ENCODE results near the gene ACO2.

ACO2 gene

DNA sequence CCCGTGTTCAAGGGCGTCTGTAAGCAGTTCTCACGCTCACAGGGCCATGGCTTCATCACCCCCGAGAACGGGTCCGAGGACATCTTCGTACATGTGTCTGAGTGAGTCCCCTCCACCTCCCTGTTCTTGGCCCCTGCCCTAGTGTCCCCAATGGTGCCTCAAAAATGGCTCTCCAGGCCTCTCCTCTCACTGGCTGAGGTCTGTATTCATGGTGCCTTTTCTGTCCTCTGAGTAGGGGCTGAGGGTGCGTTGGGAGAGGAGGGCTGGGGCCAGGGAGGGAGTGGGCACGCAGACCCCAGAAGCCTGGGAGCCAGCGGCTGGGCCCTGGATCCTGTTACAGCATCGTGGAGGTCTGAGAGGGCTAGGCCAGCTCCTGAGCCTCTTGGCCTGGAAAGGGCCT, 104.8 kb downstream of the ACO2 start:
- no peak for DNase-seq

DNA sequence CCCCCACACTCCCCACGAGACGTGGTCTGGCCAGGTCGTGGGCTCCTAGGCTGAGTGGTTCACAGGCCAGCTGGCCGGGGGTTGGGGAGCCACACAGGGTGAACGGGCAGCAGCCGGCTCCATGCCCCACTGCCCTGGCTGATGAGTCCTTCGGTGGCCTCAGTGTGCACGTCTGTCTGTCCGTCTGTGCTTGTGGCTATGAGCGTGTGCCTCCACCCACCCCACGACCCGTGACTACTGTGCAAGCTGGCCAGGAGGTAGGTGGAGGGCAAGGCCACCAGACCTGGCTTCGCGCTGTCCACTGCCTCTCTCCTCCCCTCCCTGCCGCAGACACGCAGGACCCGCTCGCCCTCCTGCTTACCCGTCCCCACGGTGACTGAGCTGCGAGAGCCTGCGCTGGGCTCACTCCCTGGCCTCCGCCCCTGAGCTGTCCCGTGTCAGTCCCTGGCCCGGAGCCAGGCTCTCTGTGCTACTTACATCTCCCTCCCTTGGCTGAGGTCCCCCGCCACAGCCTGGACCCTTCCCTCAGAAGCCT, 106.0 kb downstream of the ACO2 start:
- DNase-seq: no peak

DNA sequence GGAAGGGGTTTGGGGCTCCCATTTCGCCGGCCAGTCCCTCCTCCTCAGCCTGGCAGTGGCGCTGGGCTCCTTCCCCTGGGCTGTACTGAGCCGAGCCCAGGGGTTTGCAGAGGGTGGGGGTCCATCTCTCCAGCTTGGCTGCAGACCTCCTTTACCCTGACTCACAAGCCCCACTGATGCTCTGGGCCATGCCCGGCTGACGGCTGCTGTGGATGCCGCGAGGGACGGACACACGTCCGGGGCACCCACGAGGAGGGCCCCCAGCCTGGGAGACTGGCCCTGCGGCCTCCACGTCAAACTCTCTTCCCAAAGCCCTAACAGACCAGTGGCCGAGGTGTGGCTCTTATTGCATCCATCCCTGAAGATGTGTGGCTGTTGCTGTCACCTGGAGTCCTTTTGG, 106.6 kb downstream of the ACO2 start:
- no peak for DNase-seq

DNA sequence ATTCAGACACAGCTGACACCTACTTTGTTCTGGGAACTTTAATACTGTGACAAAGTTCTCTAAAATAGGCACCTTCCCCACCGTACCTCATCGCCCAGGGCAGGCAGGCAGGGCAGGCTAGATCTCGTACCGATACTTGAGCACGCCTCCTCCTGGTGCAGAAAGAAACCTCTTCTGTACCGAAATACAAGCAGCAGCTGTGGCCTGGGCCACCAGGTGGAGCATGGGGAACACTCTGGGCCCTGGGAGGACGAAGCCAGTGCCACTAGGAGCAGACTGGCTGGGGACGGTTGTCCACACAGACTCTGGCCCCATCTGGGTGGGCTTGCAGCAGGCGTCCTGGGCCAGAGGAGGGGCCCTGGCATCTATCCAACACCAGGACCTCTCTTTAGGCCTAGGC, 108.0 kb downstream of the ACO2 start:
- no peak for DNase-seq

DNA sequence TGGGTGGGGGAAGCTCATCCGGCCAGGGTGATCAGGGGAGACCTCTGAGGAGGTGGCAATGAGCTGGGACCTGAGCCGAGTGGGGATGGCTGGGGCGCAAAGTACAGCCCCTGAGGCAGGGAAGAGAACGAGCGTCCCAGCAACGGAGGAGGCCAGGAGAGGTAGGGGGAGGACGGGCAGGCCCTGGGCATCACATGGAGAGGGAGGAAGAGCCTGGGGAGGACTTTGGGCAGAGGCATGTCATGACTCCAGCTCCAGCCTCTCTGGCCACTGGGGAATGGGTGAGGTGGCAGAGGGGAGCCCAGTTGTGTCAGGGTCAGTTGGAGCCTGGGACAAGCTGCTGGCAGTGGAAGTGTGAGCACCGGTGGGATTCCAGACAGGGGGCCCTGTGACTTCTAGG, 109.2 kb downstream of the ACO2 start:
- no peak for DNase-seq
